ENCODE measurements around the gene MIAT. TPM values are rescaled to one million over a fixed set of nuclear protein-coding genes. Genes with fewer than 3 reads are reported as not detected.

MIAT gene
- polyA plus RNA-seq, 2 of the 4 experiments (the other 2 are of a cell fraction): 1.5 to 2.2 TPM

DNA sequence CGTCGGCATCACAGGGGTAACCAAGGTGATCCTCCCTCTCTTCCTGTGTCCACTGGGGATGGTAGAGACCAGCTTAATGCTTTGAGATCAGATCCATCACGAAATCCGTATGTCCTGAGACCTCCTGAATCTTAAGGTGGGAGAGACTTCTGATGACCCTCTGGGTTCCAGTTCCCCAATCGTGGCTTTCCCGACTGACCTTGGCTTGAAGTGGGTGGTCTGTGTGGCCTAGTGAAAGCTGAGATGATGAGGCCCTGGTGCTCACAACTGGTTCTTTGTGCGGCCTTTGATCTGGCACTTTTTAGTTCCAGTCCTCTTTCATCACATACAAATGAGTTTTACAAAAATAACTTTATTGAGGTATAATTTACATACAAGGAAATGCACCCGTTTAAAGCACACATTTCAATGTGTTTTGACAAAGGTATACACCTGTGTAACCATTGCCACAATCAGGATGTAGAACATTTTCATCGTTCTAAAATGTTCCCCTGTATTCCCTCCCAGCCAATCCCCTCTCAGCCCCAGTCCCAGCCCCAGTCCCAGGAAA, 6.1 kb downstream of the MIAT start:
- TF ChIP-seq HEYL (CRISPR knock-in tag; IDR thresholded peaks at IDR 0.05) (no peak), RARB (CRISPR knock-in tag; IDR thresholded peaks at IDR 0.05) (no peak), CEBPB (IDR thresholded peaks at IDR 0.05) (no peak), ATOH8 (CRISPR knock-in tag; IDR thresholded peaks at IDR 0.05; ENCODE audit: low read depth) (no peak), CBX2 (IDR thresholded peaks at IDR 0.05; ENCODE audit: borderline replicate concordance, low read depth) (no peak), HOXA7 (CRISPR knock-in tag; IDR thresholded peaks at IDR 0.05) (no peak)
- TF ChIP-seq, protein P1, sequence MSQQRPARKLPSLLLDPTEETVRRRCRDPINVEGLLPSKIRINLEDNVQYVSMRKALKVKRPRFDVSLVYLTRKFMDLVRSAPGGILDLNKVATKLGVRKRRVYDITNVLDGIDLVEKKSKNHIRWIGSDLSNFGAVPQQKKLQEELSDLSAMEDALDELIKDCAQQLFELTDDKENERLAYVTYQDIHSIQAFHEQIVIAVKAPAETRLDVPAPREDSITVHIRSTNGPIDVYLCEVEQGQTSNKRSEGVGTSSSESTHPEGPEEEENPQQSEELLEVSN (IDR thresholded peaks at IDR 0.05; ENCODE audit: borderline replicate concordance, low read depth): no peak
- DNase-seq (ENCODE audit: low read depth in 1 of 2, low spot score in 1 of 2) (no peak), FAIRE-seq (no peak), ATAC-seq (no peak)
- no peak overlapping the region for H3K4me2 ChIP-seq
- H3K27ac ChIP-seq: no peak overlapping the region
- H3K4me3 ChIP-seq: no peak overlapping the region
- no peaks in the 10 kb centered on the region for H3K9me3 ChIP-seq
- 93% methylated on average over 9 of the region's 9 CpGs for WGBS (ENCODE audit: missing lambda C conversion rate)
- H3K4me1 ChIP-seq: peaks cover 19% of the 10 kb centered on the region
- POLR2A ChIA-PET: no interaction called here
- CTCF ChIA-PET: interaction anchor here (1.2 to 1.6 kb wide), 3 partner anchors 9 to 1141 kb away, joined by 3 to 5 read pairs (median 4); no protein-coding TSS in a partner anchor

DNA sequence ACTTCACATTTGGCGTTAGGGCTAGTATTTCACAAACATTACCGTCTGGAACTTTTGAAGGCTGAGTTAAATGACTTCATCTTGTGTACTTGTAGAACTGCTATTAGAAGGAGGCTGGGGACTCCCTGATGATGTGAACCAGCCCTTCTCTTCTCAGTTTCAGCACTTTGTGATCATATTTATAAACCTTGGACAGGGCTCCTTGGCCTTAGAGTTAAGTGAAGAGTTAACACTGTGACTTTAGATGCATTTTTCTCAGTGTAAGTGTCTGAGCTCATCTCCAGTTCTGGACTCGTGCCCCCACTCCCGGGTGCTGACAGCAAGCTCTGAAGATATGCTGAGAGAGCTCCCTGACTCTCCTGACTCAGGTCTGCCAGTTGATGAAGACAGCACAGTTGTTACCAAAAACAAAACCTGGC, 8.4 kb downstream of the MIAT start:
- CTCF ChIA-PET: interaction anchor here (0.6 to 2.4 kb wide), 12 partner anchors 10 to 305 kb away, joined by 3 to 10 read pairs (median 4); no protein-coding TSS in a partner anchor
- Histone ChIP-seq H3K4me1 (peaks cover 12% of the 10 kb centered on the region; the same call in 2 of the 3 replicates), H3K27ac (0 out of 6 replicates have a peak overlapping the region, but pooled peaks of 1 of the 2 experiments have one; percentile 13), H3K9me3 (no peaks in the 10 kb centered on the region), H3K4me3 (no peak overlapping the region), H3K4me2 (no peak overlapping the region)
- DNase-seq (ENCODE audit: low read depth in 1 of 2, low spot score in 1 of 2): no peak
- FAIRE-seq: no peak
- POLR2A ChIA-PET: no interaction called here
- TF ChIP-seq RCOR1 (IDR thresholded peaks at IDR 0.05; ENCODE audit: low read depth, low read length) (no peak), CEBPB (IDR thresholded peaks at IDR 0.05) (no peak), HDAC2 (IDR thresholded peaks at IDR 0.05) (no peak), HOXA7 (CRISPR knock-in tag; IDR thresholded peaks at IDR 0.05) (no peak), EHMT2 (IDR thresholded peaks at IDR 0.05; ENCODE audit: low read depth) (no peak), FOSB (CRISPR knock-in tag; IDR thresholded peaks at IDR 0.05) (no peak), EP300 (IDR thresholded peaks at IDR 0.05) (no peak), FOXS1 (CRISPR knock-in tag; IDR thresholded peaks at IDR 0.05) (no peak), NFE2L2 (conservative IDR thresholded peaks at IDR 0.05; ENCODE audit: low read length) (no peak), ZNF302 (CRISPR knock-in tag; IDR thresholded peaks at IDR 0.05) (no peak), TP53 (CRISPR knock-in tag; IDR thresholded peaks at IDR 0.05) (no peak), USF2 (IDR thresholded peaks at IDR 0.05) (no peak), BCL3 (IDR thresholded peaks at IDR 0.05) (no peak), MYC (IDR thresholded peaks at IDR 0.05; ENCODE audit: borderline replicate concordance, low read length) (no peak)
- TF ChIP-seq, protein P1 (IDR thresholded peaks at IDR 0.05; ENCODE audit: borderline replicate concordance, low read depth): no peak
- TF ChIP-seq, protein P2, sequence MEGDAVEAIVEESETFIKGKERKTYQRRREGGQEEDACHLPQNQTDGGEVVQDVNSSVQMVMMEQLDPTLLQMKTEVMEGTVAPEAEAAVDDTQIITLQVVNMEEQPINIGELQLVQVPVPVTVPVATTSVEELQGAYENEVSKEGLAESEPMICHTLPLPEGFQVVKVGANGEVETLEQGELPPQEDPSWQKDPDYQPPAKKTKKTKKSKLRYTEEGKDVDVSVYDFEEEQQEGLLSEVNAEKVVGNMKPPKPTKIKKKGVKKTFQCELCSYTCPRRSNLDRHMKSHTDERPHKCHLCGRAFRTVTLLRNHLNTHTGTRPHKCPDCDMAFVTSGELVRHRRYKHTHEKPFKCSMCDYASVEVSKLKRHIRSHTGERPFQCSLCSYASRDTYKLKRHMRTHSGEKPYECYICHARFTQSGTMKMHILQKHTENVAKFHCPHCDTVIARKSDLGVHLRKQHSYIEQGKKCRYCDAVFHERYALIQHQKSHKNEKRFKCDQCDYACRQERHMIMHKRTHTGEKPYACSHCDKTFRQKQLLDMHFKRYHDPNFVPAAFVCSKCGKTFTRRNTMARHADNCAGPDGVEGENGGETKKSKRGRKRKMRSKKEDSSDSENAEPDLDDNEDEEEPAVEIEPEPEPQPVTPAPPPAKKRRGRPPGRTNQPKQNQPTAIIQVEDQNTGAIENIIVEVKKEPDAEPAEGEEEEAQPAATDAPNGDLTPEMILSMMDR (IDR thresholded peaks at IDR 0.05): no peak
- 52% methylated on average over 4 of the region's 4 CpGs for WGBS (ENCODE audit: missing lambda C conversion rate)
- no peak; a peak in 1 of 6 replicates for ATAC-seq

Data from A549 (cell line).